Liver (tissue), 3 donors: ENCODE measurements around the gene ERCC4.

Experiments used
- CTCF ChIP-seq: fragments of 150-350 bp; IDR thresholded peaks from 2 replicates; pipeline ENCODE4 v1.5.1; 2017; ENCODE audit warnings: improper control_type of control experiment, low read depth, low read length; ENCODE audit not compliant: missing input control
- GABPA ChIP-seq, 2 donors: IDR thresholded peaks in 1 of 2; conservative IDR thresholded peaks in 1 of 2; 2 replicates each; pipeline ENCODE4 v1.6.1; 2016; ENCODE audit warnings: antibody characterized with exemption in 2 of 2, mild to moderate bottlenecking in 1 of 2, moderate library complexity in 1 of 2
- RAD21 ChIP-seq, 2 donors: IDR thresholded peaks; 2 replicates each; pipeline ENCODE4 v1.6.1; 2016; ENCODE audit warnings: antibody characterized with exemption in 2 of 2, mild to moderate bottlenecking in 2 of 2
- REST ChIP-seq: IDR thresholded peaks from 2 replicates; pipeline ENCODE4 v1.6.1; 2016; ENCODE audit warnings: antibody characterized with exemption, mild to moderate bottlenecking
- SP1 ChIP-seq: IDR thresholded peaks from 2 replicates; pipeline ENCODE4 v1.6.1; 2018; ENCODE audit warnings: antibody characterized with exemption, mild to moderate bottlenecking
- TAF1 ChIP-seq: conservative IDR thresholded peaks from 2 replicates; pipeline ENCODE4 v1.6.1; 2016; ENCODE audit warnings: antibody characterized with exemption, mild to moderate bottlenecking
- ZBTB33 ChIP-seq: IDR thresholded peaks from 2 replicates; pipeline ENCODE4 v1.6.1; 2016; ENCODE audit warnings: antibody characterized with exemption
- donor health status: healthy.
- donor health status: healthy.

GRCh38 chr16:13999895-14000425 lies 80.0 kb downstream of the ERCC4 start:
- TF ChIP-seq REST: no peak
- TF ChIP-seq CTCF: no peak
- no peak for TF ChIP-seq ZBTB33
- TF ChIP-seq GABPA (IDR thresholded peaks at IDR 0.05 in 1 of 2, conservative IDR thresholded peaks at IDR 0.05 in 1 of 2): no peak
- TF ChIP-seq RAD21 (IDR thresholded peaks at IDR 0.05): no peak
- no peak for TF ChIP-seq TAF1
- no peak for TF ChIP-seq SP1
